Measurements from ENCODE around the gene MYO9B. TPM values are rescaled to one million over a fixed set of nuclear protein-coding genes. Genes with fewer than 3 reads are reported as not detected.

MYO9B gene
- total and polyA plus RNA-seq, 9 of the 15 experiments (the other 6 are each of a cell fraction or from before 2014, with no cell fraction given), result 2.4 to 77.6 (median 23.0) TPM

GRCh38 chr19:17243211-17243829 lies 167.7 kb downstream of the MYO9B start:
- Histone ChIP-seq H3K27ac (ENCODE audit: extremely low read depth, low read depth, low read length) (peak overlapping the region; percentile 86), H3K79me2 (ENCODE audit: control insufficient read depth, insufficient read depth, low read length) (peaks cover 54% of the 10 kb centered on the region), H2AFZ (ENCODE audit: low read depth, low read length) (no peak overlapping the region), H3K9me1 (ENCODE audit: control insufficient read depth, insufficient read depth, low read length) (no peaks in the 10 kb centered on the region), H3K27me3 (ENCODE audit: control insufficient read depth in 2 of 2, insufficient read depth in 2 of 2, low read length in 2 of 2) (no peaks in the 10 kb centered on the region), H4K20me1 (replicated peaks; ENCODE audit: control insufficient read depth, insufficient read depth, low read length) (peaks cover 15% of the 10 kb centered on the region), H3K36me3 (ENCODE audit: control insufficient read depth, insufficient read depth, low read length) (peaks cover 28% of the 10 kb centered on the region; the same call in 2 of the 3 replicates), H3K4me2 (ENCODE audit: insufficient read depth, low read length) (peak overlapping the region; percentile 93), H3K9me3 (replicated peaks; ENCODE audit: control insufficient read depth, insufficient read depth, low read depth, low read length) (no peaks in the 10 kb centered on the region), H3K4me3 (peak overlapping the region; percentile 80), H3K9ac (ENCODE audit: insufficient read depth in 1 of 2, low read depth in 2 of 2, low read length in 2 of 2) (peak overlapping the region; percentile 65 to 91), H3K4me1 (replicated peaks in 1 of 2; ENCODE audit: control insufficient read depth in 2 of 2, insufficient read depth in 2 of 2, low read length in 2 of 2) (peaks cover 30 to 72% of the 10 kb centered on the region in 2 experiments)
- FAIRE-seq, result no peak
- ChIA-PET CTCF (ENCODE audit: low intra/inter-chr PET ratio) (no interaction called here), POLR2A (interaction anchor here (0.7 to 11.3 kb wide), 7 partner anchors 9 to 616 kb away, joined by 3 to 129 read pairs (median 4); partner anchors contain the start of genes DDA1, OCEL1 and USE1)
- intact Hi-C loops (cut with micrococcal nuclease) (no loop called here), in situ Hi-C loops (cut with MboI) (no loop called here)
- BruUV-seq (replicated peaks), result no TSS peak
- DNase-seq (ENCODE audit: extremely low read depth in 1 of 4, low spot score in 3 of 4), result no peak
- WGBS (ENCODE audit: insufficient coverage, low coverage, missing lambda C conversion rate), result 32% methylated on average over 5 of the region's 8 CpGs
- peak; percentile 4 for ATAC-seq
- TF ChIP-seq EGR1 (conservative IDR thresholded peaks at IDR 0.05), result no peak
- TF ChIP-seq CREB3 (tag; conservative IDR thresholded peaks at IDR 0.05; ENCODE audit: low read depth), result no peak
- TF ChIP-seq VEZF1 (CRISPR knock-in tag; IDR thresholded peaks at IDR 0.05), result no peak
- no peak for TF ChIP-seq CREB3L1 (IDR thresholded peaks at IDR 0.05; ENCODE audit: borderline replicate concordance, low read depth)
- no peak for TF ChIP-seq ZNF639 (CRISPR knock-in tag; conservative IDR thresholded peaks at IDR 0.05 in 1 of 2, IDR thresholded peaks at IDR 0.05 in 1 of 2)
- no peak for TF ChIP-seq DMBX1 (CRISPR knock-in tag; IDR thresholded peaks at IDR 0.05; ENCODE audit: borderline replicate concordance)
- 0 out of 2 replicates have a peak, but pooled peaks have one; percentile 25 for TF ChIP-seq GATAD2A (IDR thresholded peaks at IDR 0.05)
- TF ChIP-seq POLR2G (IDR thresholded peaks at IDR 0.05; ENCODE audit: low read depth, low read length), result 0 out of 2 replicates have a peak, but pooled peaks have one; percentile 5
- TF ChIP-seq ZNF740 (CRISPR knock-in tag; IDR thresholded peaks at IDR 0.05), result peak; percentile 74; the same call in 1 of the 2 replicates
- TF ChIP-seq ZNF740 (tag; IDR thresholded peaks at IDR 0.05), result peak in 1 of 2 experiments; percentile 31; a peak in 1 of 4 replicates
- TF ChIP-seq CBFB (CRISPR knock-in tag; IDR thresholded peaks at IDR 0.05), result no peak
- TF ChIP-seq STAT5A (IDR thresholded peaks at IDR 0.05; ENCODE audit: borderline replicate concordance, low read length), result no peak
- no peak for TF ChIP-seq HLTF (IDR thresholded peaks at IDR 0.05)
